ENCODE results near the gene NCR3LG1.
A peak's percentile ranks its signal among the peaks of the same experiment; 100 is the strongest.
"Not testable (repeated sequence)": the region's sequence is repeated elsewhere in the genome, so short reads cannot be mapped to it uniquely, and the experiment has no call there.

Gene NCR3LG1

GRCh38 chr11:17413414-17414316 is 62.1 kb downstream of the NCR3LG1 start:
- peak; percentile 90 for DNase-seq

- DNase-seq = peak; percentile 89
These were observed 62.7 kb downstream of the NCR3LG1 start for GRCh38 chr11:17414317-17414737.

GRCh38 chr11:17414992-17415391 is 63.4 kb downstream of the NCR3LG1 start:
- DNase-seq = no peak

- DNase-seq = no peak
These were observed 64.0 kb downstream of the NCR3LG1 start for GRCh38 chr11:17415523-17416104.

- DNase-seq = no peak
These were observed 64.9 kb downstream of the NCR3LG1 start for GRCh38 chr11:17416492-17416891.

GRCh38 chr11:17418444-17419081 is 67.0 kb downstream of the NCR3LG1 start:
- DNase-seq = no peak

GRCh38 chr11:17421781-17422180 is 70.2 kb downstream of the NCR3LG1 start:
- no peak for DNase-seq

GRCh38 chr11:17423533-17424310 is 72.1 kb downstream of the NCR3LG1 start:
- no peak for DNase-seq

GRCh38 chr11:17426233-17426632 is 74.6 kb downstream of the NCR3LG1 start:
- not testable (repeated sequence) for DNase-seq
